GM12864 (cell line): ENCODE data around the gene ABCA3.
"Not testable (repeated sequence)": the region's sequence is repeated elsewhere in the genome, so short reads cannot be mapped to it uniquely, and the experiment has no call there.

ENCODE experiments used
- DNase-seq: peaks from one replicate; pipeline ENCODE4 v3.0.0-alpha.2; 2011; ENCODE audit warnings: low read depth
- H3K4me3 ChIP-seq: 2 replicates; pipeline ENCODE4 v1.5.1; 2011; ENCODE audit warnings: mild to moderate bottlenecking, low read depth, low read length, control low read depth
- CTCF ChIP-seq: IDR thresholded peaks from 2 replicates; pipeline ENCODE4 v1.5.1; 2011; ENCODE audit warnings: low read depth, mild to moderate bottlenecking, moderate library complexity, low read length, control low read depth, inconsistent platforms; ENCODE audit errors: missing control alignments

Gene ABCA3

GRCh38 chr16:2244301-2244700 lies 96.2 kb downstream of the ABCA3 start:
- no peak overlapping the region for H3K4me3 ChIP-seq
- no peak for DNase-seq
- no peak for TF ChIP-seq CTCF

GRCh38 chr16:2243781-2244180 lies 96.7 kb downstream of the ABCA3 start:
- H3K4me3 ChIP-seq: no peak overlapping the region
- TF ChIP-seq CTCF: no peak
- DNase-seq: no peak

GRCh38 chr16:2243031-2243528 lies 97.4 kb downstream of the ABCA3 start:
- no peak for DNase-seq

GRCh38 chr16:2242598-2242997 lies 97.9 kb downstream of the ABCA3 start:
- H3K4me3 ChIP-seq: no peak overlapping the region
- DNase-seq: no peak
- TF ChIP-seq CTCF: no peak

More at GRCh38 chr16:2243031-2243528, 97.4 kb downstream of the ABCA3 start:
- no peak overlapping the region for H3K4me3 ChIP-seq
- no peak for TF ChIP-seq CTCF

GRCh38 chr16:2240331-2240730 lies 100.2 kb downstream of the ABCA3 start:
- H3K4me3 ChIP-seq, DNase-seq: not testable (repeated sequence)

- no peak for DNase-seq
- TF ChIP-seq CTCF: no peak
- no peak overlapping the region for H3K4me3 ChIP-seq
Measured at GRCh38 chr16:2238838-2239675, 101.5 kb downstream of the ABCA3 start.

- no peak overlapping the region for H3K4me3 ChIP-seq
- TF ChIP-seq CTCF: no peak
Measured at GRCh38 chr16:2238150-2238837, 102.2 kb downstream of the ABCA3 start.

More at GRCh38 chr16:2238150-2238837, 102.2 kb downstream of the ABCA3 start:
- no peak for DNase-seq
